M059J (cell line): ENCODE measurements around the gene TMEM233. TPM values are rescaled to one million over a fixed set of nuclear protein-coding genes. Genes with fewer than 3 reads are reported as not detected.

Source experiments
- DNase-seq: peaks from one replicate; pipeline ENCODE4 v3.0.0-alpha.2; 2012; ENCODE audit warnings: low read depth
- total RNA-seq: library from RNA; depleted of rRNA; stranded (reverse); fragments of >200 nt; shearing (Covaris generic); gene quantifications from 2 replicates; pipeline ENCODE4 v1.2.3, GENCODE V29; 2014; rRNA removed

Gene TMEM233
- not detected in 2 replicates for total RNA-seq

DNA sequence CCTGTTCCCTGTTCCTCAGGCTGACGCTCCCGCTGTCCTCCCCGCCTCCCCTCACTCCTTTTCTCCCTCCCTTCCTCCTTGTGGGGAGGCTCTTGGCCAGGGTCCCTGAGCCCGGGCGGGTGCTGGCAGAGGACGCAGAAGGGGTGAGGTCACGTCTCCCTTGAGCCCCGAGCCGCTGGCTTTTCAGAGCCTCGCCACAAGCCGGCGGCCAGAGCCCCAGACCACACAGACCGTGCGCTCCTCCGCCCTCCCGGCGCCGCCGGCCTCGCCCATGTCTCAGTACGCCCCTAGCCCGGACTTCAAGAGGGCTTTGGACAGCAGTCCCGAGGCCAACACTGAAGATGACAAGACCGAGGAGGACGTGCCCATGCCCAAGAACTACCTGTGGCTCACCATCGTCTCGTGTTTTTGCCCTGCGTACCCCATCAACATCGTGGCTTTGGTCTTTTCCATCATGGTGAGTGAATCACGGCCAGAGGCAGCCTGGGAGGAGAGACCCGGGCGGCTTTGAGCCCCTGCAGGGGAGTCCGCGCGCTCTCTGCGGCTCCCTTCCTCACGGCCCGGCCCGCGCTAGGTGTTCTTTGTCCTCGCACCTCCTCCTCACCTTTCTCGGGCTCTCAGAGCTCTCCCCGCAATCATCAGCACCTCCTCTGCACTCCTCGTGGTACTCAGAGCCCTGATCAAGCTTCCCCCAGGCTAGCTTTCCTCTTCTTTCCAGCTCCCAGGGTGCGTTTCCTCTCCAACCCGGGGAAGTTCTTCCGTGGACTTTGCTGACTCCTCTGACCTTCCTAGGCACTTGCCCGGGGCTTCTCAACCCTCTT is at the start of gene TMEM233:
TSS of gene TMEM233 (plus strand) at position 197 of the 821 bp plus-strand sequence. CDS start at position 272, 75 bp downstream.
- DNase-seq: no peak

DNA sequence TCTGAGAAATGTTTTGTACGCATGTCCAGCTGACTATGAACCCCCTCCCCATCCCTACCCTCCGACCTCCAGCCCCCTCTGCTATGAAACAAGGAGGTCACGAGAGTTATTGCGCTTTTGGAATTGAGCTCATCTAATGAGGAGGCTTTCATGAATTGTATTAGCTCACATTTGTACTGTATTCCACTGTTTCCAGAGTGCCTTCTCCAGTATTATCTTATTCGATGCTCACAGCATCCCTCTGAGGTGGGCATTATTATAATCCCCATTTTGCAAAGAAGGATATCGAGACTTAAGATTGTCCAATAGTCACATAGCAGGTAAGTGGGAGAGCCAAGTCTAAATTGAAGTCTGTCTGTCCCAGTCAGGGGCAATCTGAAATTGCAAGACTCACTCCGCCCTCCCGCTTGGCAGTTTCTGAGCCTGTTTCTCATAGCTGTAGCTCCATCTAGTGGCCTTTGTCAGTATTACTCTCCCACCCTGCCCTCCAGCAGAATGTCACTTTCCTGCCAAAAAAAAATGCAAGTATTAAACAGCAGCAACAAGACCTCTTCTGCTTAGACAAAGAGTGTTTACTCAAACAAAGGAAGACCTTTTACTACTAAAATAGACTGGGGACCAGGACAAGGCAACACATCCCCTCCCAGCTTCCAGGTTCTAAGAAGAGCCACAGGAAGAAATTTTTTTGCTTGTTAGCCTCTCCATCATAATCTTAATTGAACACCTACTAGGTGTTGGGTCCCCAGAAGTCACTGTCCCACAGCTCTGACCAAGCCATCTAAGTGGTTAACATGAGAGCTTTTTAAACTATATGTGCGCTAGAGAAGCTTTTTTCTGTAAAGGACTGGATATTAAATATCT is 48.6 kb upstream of the TMEM233 start:
- DNase-seq: peak; percentile 47

DNA sequence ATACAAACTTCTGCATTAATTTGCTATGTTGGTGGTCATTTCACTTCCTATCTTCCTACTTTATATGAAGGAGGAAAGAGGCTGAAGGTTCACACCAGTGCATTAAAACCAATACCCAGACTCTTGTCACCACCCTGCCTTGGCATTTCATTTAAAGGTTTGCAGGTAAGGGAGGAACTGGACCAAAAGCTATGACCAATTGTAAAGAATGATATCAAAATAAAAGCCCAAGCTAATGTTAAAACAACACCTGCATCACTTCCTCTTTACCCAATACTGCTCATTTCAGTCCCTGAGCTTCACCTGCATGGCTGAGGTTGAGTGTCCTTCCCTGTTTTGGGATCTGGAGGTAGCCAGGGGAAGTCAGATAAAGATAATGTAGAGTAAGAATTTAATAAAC is 47.2 kb upstream of the TMEM233 start:
- no peak for DNase-seq

DNA sequence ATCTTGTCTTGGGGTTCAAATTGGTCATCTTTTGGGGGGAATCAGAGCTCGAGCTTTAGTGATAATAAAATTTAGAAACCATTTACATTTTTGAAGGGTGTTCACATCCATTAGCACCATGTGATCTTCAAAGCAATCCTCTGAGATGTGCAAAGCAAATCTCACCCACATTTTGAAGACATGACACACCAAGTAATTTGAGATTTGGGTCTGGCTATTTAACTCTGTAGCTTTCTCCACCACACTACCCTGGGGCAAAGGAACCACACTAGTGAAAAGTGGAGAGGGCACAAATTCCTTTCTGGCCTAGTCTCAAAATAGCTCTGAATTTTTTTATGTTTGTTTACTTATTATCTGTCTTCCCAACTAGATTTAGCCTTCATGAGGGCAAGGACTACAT is 46.6 kb upstream of the TMEM233 start:
- DNase-seq: peak; percentile 1

DNA sequence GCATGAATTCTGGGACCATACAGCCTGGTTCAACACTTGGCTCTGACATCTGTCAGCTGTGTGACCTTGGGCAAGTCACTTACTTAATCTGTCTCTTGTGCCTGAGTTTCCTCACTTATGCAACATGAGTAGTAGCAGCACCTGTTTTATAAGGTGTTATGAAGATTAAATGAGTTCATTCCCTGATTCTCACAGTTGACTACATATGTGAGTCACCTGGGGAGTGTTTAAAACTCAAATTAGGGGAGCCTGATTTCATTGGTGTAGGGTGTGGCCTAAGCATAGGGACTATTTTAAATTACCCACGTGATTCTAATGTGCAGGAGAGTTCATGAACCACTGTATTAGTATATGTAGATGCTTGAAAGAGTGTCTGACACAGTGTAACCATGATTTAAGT is 36.7 kb upstream of the TMEM233 start:
- no peak for DNase-seq

DNA sequence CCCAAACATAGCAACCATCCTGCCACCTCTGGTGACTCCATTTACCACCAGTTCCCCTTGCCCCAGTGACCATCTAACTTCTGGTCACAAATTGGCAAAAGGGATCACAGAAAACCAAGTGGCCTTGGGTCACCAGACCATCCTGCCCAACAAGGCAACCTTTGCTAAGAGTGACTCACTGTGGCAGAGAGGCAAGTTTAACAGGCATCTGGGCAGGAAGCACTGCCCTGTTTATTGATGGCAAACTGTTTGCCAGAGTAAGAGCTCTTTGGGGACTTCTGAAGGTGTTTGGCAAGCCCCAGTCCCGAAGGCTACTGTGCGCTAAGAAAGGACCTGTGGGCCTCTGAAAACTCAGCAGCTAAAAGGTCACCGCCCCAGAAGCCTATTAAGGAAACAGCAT is 28.2 kb upstream of the TMEM233 start:
- DNase-seq: peak; percentile 1

DNA sequence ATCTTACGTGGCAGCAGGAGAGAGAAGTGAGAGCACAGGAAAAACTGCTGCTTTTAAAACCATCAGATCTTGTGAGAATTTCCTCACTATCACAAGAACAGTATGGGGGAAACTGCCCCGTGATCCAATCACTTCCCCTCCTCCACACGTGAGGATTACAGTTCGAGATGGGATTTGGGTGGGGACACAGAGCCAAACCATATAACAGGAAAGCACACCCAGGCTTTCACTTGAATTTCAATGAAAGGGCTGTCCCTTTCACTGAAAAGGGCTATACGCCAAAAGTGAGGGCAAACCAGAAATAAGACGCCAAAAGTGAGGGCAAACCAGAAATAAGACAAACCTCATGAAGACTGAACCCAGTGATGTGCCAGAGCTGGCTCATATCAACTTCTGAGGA is 22.8 kb upstream of the TMEM233 start:
- no peak for DNase-seq

DNA sequence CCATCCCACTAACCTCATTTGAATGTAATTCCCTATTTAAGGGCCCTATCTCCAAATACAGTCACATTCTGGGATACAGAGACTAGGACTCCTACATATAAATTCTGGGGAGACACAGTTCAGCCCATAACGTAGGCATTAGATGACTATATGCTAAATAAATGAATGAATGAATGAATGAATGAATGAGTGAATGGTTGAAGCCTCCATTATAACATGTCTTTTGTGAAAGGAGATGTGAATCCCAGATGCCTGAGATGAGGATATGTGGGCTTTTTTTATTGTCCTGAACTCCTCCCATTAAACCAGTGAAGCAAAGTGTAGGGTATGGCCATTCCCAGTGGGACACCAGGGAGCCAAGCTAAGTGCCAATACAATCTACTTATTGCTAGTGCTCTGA is 20.5 kb upstream of the TMEM233 start:
- DNase-seq: no peak

DNA sequence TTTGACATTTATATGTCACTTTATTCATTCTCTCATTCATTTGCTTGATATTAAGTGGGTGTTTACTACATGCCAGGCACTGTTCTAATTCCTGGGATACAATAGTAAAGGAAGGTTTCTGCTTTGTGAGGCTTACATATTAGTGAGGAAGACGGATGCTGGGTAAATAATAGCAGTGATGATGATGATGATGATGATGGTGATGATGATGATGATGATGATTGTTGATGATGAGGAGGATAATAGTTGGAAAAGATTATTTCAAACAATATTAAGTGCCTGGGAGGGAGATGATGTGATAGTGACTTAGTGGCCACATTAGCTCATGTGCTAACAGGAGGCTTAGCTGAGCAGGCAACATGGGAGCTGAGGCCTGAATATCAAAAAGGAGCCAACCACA is 19.3 kb upstream of the TMEM233 start:
- no peak for DNase-seq

DNA sequence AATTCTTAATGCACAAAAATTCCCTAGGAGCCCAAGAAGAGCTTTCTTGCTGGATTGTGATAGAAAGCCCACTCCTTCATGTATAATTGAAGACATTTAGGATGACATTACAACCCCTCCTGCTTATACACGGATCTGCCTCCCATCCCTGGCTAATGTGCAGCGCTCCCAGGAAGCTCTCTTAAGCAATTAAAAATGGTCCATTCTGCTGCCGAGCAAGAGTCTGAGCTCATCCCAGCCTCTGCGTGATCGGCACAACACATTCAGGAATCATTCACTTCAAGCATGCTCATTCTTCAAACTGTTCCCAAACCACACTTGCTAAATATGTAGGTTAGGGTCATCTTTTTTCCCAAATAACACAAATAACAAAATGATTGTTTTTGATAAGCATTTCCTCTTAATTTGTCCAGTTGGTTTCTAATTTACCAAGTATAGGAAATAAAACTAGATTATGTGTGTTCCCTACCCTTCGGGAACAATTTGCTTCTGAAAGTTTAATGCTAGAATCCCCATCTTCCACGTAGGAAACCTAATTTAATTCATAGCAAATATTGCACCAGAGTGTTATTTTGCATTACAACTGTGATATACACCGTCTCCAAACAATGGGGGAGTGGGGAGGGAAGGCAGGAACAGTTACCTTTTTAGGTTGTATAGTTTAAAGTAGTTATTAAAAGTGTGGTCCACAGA is 17.3 kb upstream of the TMEM233 start:
- DNase-seq: no peak

DNA sequence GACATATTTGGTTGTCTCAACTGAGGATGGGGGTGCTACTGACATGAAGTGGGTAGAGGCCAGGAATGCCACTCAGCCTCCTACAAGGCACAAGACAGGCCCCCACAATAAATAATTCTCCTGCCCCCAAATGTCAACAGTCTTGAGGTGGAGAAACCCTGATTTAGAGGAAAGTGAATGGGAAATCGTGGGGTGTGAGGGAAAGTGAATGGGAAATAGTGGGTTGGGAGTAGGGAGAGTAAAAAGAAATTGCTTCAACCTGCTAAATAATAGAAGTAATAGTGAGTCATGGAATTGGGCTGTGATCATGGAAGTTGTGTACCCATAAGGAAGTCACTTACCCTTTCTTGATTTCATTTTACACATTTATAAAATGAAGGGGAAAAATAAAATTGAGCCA is 16.7 kb upstream of the TMEM233 start:
- DNase-seq: no peak

DNA sequence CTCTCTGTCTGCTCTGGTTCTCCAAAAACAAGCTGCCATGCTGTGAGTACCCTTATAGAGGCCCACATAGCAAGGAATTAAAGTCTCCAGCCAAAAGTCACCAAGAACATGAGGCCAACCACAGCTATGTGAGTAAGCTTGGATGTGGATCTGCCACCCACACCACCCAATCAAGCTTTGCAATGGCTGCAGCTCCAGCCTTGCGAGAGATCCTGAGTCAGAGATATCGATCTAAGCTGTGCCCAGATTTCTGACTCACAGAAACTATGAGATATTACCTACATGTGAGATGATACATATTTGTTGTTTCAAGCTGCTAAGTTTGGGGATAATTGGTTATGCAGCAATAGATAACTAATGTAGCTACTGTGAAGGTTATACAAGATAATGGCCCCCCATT is 15.5 kb upstream of the TMEM233 start:
- peak; percentile 12 for DNase-seq

DNA sequence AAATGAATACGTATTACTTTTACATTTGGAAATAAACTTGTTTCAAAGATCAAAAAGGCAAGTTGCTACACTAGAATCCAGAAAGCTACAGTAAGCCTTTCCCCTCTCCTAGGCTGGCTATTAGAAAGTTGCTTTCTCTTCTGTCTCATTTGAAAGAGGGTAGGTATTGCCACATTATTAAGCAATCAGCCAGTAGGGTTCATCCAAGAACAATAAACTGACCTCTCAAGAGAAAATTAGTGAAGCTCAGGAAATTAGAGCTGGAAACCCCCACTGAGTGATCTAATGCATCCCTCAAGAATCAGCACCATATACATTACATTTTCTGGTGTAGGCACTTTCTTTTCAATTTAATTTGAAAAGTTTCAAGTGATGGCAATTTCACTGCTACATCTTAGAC is 4.5 kb upstream of the TMEM233 start:
- no peak for DNase-seq

DNA sequence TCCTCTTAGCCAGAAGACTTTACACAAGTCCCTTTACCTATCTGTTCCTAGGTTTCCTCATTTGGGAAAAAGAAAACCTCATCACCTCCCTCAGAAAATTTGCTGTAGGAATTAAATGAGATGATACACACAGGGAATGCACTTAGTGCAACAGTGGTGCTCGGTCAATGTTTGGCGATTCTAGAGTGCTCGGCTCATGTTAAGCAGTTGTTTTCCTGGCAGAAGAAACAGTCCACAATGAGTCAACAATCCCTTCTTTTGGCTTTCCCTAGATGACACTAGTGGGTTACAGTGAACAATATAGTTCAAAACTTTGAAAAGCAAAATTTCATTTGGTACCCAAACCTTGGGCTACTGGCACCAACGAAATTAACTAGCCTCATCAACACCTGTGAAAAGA is 3.9 kb upstream of the TMEM233 start:
- DNase-seq: no peak

DNA sequence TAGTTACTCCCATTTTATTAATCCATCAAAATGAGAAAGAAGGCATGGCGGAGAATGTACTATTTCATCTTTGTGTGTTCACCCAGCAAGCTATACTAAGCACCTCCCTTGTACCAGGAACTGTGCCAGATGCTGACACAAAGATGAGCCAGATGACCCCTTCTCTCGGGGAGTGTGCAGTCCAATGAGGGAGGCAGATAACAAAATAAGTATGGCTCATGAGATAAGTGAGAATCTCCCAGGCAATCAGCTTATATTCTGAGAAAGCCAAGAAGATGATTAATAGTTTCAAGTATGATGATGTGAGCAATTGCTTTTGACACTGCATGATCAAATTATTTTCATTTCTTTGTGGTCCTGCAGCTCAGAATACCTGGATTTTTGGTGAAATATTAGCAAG is 1.3 kb upstream of the TMEM233 start:
- DNase-seq: peak; percentile 24

DNA sequence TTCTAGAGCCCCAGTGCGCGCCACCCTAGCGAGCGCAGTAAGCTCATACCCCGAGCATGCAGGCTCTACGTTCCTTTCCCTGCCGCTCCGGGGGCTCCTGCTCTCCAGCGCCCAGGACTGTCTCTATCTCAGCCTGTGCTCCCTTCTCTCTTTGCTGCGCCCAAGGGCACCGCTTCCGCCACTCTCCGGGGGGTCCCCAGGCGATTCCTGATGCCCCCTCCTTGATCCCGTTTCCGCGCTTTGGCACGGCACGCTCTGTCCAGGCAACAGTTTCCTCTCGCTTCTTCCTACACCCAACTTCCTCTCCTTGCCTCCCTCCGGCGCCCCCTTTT is 791 bp downstream of the TMEM233 start:
- no peak for DNase-seq

DNA sequence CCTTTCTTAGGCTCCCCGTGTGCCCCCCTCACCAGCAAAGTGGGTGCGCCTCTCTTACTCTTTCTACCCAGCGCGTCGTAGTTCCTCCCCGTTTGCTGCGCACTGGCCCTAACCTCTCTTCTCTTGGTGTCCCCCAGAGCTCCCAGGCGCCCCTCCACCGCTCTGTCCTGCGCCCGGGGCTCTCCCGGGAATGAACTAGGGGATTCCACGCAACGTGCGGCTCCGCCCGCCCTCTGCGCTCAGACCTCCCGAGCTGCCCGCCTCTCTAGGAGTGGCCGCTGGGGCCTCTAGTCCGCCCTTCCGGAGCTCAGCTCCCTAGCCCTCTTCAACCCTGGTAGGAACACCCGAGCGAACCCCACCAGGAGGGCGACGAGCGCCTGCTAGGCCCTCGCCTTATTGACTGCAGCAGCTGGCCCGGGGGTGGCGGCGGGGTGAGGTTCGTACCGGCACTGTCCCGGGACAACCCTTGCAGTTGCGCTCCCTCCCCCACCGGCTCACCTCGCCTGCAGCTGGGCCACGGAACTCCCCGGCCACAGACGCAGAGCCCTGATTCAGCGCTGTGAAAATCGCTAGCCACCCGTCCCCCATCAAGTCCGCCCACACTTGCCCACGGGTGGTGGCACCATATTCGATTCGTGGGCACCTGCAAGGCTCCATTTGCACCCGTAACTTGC is 1.3 kb downstream of the TMEM233 start:
- no peak for DNase-seq

DNA sequence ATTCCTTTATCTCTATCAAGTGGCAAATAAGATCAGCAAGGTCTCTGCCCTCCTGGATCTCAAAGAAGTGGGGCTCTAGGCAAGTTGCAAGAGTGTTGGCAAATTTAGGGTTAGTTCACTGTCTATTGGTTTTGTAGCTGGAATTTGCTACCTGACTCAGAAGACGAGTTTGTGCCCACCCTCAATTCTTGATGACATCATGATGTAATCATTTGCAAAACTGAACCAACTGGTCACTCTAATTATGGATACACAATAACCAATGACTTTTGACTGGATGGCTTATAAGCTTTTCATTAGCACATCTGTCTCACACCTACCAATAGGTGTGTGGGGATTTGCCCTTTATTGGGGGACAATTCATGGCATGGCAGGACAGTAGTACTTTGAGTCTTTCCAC is 4.6 kb downstream of the TMEM233 start:
- DNase-seq: no peak

DNA sequence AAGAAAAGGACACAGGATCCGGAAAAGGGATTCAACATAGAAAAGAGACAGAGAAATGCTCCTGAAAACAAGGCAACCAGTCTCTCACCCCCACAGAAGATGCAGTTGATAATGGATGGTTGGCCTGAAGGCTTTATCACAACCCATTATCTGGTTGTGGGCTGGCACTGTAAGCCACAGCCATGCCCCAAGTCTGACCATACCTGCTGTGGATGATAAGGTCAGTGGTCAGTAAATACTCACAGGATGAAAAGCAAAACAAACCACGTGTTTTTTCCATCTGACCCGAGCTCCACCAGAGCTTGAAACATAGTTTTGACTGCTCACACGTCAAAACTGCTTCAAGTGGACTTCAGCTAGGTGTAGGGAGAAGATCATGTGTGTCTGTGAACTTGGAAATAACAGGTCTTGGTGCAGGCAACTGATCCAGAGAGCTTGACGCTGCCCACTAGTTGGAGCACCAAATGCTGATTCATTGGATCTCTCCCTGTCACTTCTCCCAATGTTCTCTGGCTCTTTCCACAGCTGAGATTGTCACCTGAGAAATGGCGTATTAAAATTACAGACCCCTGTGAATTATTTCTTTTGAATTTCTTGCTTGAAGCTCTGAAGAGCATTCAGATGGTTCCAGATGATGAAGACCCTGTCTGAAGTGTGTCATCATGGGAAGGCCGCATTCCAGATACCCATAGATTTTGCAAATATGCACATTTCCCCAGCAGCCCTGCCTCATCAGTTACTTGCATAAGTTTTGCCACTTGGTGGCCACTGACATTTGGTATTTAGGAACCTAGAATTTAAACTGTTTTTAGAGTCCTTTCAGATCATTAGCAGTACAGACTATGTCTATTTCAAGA is 8.5 kb downstream of the TMEM233 start:
- peak; percentile 4 for DNase-seq

DNA sequence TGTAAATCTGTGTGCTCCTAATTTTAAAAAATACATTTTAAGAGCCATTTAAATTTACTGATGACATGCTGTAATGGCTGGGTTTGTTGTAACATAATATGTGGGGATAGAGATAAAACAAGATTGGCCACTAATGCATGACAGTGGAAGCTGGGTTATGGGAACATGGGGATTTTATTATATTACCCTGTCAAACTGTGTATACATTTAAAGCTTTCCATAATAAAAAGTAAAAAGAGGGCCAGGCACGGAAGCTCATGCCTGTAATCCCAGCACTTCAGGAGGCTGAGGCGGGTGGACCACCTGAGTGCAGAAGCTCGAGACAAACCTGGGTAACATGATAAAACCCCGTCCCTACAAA is 9.1 kb downstream of the TMEM233 start:
- DNase-seq: no peak

DNA sequence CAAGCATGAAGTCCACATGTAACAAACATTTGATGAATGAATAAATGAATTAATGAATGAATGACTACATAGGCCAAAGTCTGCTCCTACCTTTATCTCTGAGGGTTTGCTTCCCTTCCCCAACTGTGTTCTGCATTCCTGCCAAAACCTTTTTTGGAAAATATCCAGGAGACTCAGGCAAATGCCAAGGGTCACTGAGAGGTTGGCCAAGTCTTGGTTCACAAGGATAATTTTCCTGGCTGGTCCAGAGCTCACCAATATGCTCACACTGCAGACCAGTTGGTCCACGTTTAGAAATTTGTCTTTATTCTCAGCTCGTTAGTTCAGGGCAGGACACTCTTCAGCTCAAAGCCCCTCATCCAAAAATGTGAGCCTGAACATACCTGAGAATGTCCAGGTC is 10.2 kb downstream of the TMEM233 start:
- no peak for DNase-seq
